Endothelial cell of umbilical vein (primary cell): ENCODE results near the gene PDS5B. TPM values are rescaled to one million over a fixed set of nuclear protein-coding genes. Genes with fewer than 3 reads are reported as not detected.

Experiments used
- BruUV-seq: library from RNA; stranded (reverse); fragments of 400-500 nt; replicated peaks from 2 replicates; lab custom pipeline; 2021; lab: Mats Ljungman, UMichigan
- CTCF ChIA-PET: fragments of 300-600, 350-600 bp; sonication (Branson Sonifier 250); formaldehyde crosslinking; loops from one replicate; lab custom pipeline; 2021; ENCODE audit warnings: antibody characterized with exemption, inconsistent platforms; lab: Charles Lee
- POLR2A ChIA-PET: fragments of 300-600, 350-600 bp; sonication (Branson Sonifier 250); formaldehyde crosslinking; loops from one replicate; lab custom pipeline; 2021; ENCODE audit warnings: antibody characterized with exemption, inconsistent platforms; lab: Charles Lee
- DNase-seq: peaks from one replicate; pipeline ENCODE4 v3.0.0-alpha.2; 2011; ENCODE audit warnings: low read depth, low spot score
- FAIRE-seq: peaks from 2 replicates; lab custom pipeline; 2011; peaks lifted over from hg19 to GRCh38; lab: Jason Lieb, UNC
- H2AFZ ChIP-seq: 2 replicates; pipeline ENCODE4 v1.6.0; 2012; ENCODE audit warnings: low read depth, low read length, control low read depth, inconsistent platforms
- H3K27ac ChIP-seq: 2 replicates; pipeline ENCODE4 v1.5.1; 2011; ENCODE audit warnings: low read depth, mild to moderate bottlenecking, control low read depth, low read length, moderate library complexity; ENCODE audit not compliant: insufficient read depth
- H3K27me3 ChIP-seq, 2 experiments: 2 replicates each; pipeline versions ENCODE4 v1.6.0 to v1.6.1; 2011; ENCODE audit warnings: low read length in 2 of 2, mixed read lengths in 1 of 2; ENCODE audit not compliant: control insufficient read depth in 2 of 2, insufficient read depth in 2 of 2
- H3K36me3 ChIP-seq, 2 experiments: 2 replicates in 1 of 2; 3 replicates in 1 of 2; pipeline ENCODE4 v1.5.1; 2011; ENCODE audit warnings: low read length in 2 of 2, mild to moderate bottlenecking in 1 of 2, moderate library complexity in 1 of 2; ENCODE audit not compliant: control insufficient read depth in 2 of 2, insufficient read depth in 2 of 2; ENCODE audit errors: extremely low read depth in 1 of 2
- H3K4me1 ChIP-seq: 3 replicates; pipeline ENCODE4 v1.5.1; 2011; ENCODE audit warnings: mild to moderate bottlenecking, low read length; ENCODE audit not compliant: control insufficient read depth, insufficient read depth; ENCODE audit errors: extremely low read depth
- H3K4me2 ChIP-seq: 2 replicates; pipeline ENCODE4 v1.6.1; 2011; ENCODE audit warnings: low read length, control low read depth, mixed read lengths; ENCODE audit not compliant: insufficient read depth
- H3K4me3 ChIP-seq, 3 experiments: fragments of 200-600 bp in 1 of 3; sonication (generic), shearing (Covaris generic) in 1 of 3; replicated peaks in 1 of 3; 2 replicates each; pipeline ENCODE4 v1.5.1; 2011 to 2016; ENCODE audit warnings: control low read depth in 3 of 3, low read length in 3 of 3, mild to moderate bottlenecking in 2 of 3, inconsistent platforms in 1 of 3, low read depth in 1 of 3, moderate library complexity in 1 of 3; ENCODE audit not compliant: insufficient read depth in 1 of 3
- H3K79me2 ChIP-seq: 2 replicates; pipeline ENCODE4 v1.6.0; 2012; ENCODE audit warnings: low read length, inconsistent platforms; ENCODE audit not compliant: control insufficient read depth, insufficient read depth
- H3K9ac ChIP-seq: replicated peaks from 2 replicates; pipeline ENCODE3; 2011; ENCODE audit warnings: low read length, control low read depth; ENCODE audit not compliant: insufficient read depth; ENCODE audit errors: extremely low read depth
- H3K9me1 ChIP-seq: replicated peaks from 3 replicates; pipeline ENCODE4 v1.6.0; 2011; ENCODE audit warnings: mild to moderate bottlenecking, low read length; ENCODE audit not compliant: control insufficient read depth, insufficient read depth; ENCODE audit errors: extremely low read depth
- H3K9me3 ChIP-seq: replicated peaks from 2 replicates; pipeline ENCODE4 v1.5.1; 2012; ENCODE audit warnings: low read length, inconsistent platforms; ENCODE audit not compliant: control insufficient read depth, insufficient read depth
- H4K20me1 ChIP-seq: replicated peaks from 2 replicates; pipeline ENCODE3; 2011; ENCODE audit warnings: mild to moderate bottlenecking, low read length; ENCODE audit not compliant: control insufficient read depth, insufficient read depth; ENCODE audit errors: extremely low read depth
- EZH2 ChIP-seq: IDR thresholded peaks from 2 replicates; pipeline ENCODE4 v1.6.1; 2012; ENCODE audit warnings: borderline replicate concordance, low read depth, mild to moderate bottlenecking, moderate library complexity, low read length, inconsistent platforms; ENCODE audit not compliant: severe bottlenecking
- FOS ChIP-seq: IDR thresholded peaks from 2 replicates; pipeline ENCODE4 v1.6.1; 2011; ENCODE audit warnings: mild to moderate bottlenecking, low read length, moderate library complexity, borderline replicate concordance; ENCODE audit not compliant: insufficient read depth
- GATA2 ChIP-seq: IDR thresholded peaks from 2 replicates; pipeline ENCODE4 v1.7.0; 2011; ENCODE audit warnings: low read depth, mild to moderate bottlenecking, moderate library complexity, mixed read lengths, low read length; ENCODE audit not compliant: insufficient read length, insufficient read depth
- JUN ChIP-seq: IDR thresholded peaks from 2 replicates; pipeline ENCODE4 v1.6.1; 2011; ENCODE audit warnings: borderline replicate concordance, low read depth; ENCODE audit not compliant: insufficient read length, insufficient read depth
- MYC ChIP-seq: IDR thresholded peaks from one replicate; pipeline ENCODE4 v1.6.1; 2011; ENCODE audit warnings: mild to moderate bottlenecking, low read depth, low read length
- POLR2A ChIP-seq: IDR thresholded peaks from 2 replicates; pipeline ENCODE4 v1.6.1; 2012; ENCODE audit warnings: low read depth, mild to moderate bottlenecking, control low read depth, low read length
- POLR2AphosphoS5 ChIP-seq: IDR thresholded peaks from 2 replicates; pipeline ENCODE4 v1.6.1; 2012; ENCODE audit warnings: low read depth, mild to moderate bottlenecking, control low read depth, low read length, moderate library complexity; ENCODE audit not compliant: insufficient read depth
- dilution Hi-C: fragments of 300-500 bp; cut with MboI; formaldehyde crosslinking; loops from one replicate; pipeline ENCODE4 v1.15.0; 2019; ENCODE audit warnings: low sequenced_read_pairs; ENCODE audit not compliant: extremely low pct_ligation_motif_present
- intact Hi-C: fragments of 100-400 bp; cut with micrococcal nuclease; formaldehyde crosslinking; loops from one replicate; pipeline ENCODE4 v1.10.0; 2022
- polyA plus RNA-seq, 4 experiments: library from polyadenylated mRNA; depleted of rRNA in 3 of 4; stranded (reverse) in 3 of 4; unstranded in 1 of 4; fragments of >200 nt; gene quantifications; 2 replicates each; pipeline versions ENCODE4 v1.2.1 to v1.2.3, GENCODE V29; 2011 to 2012; ENCODE audit warnings: missing spikeins in 1 of 4
- total RNA-seq: library from RNA; stranded (reverse); gene quantifications from 2 replicates; pipeline ENCODE4 v1.2.3, GENCODE V29; 2021
- TF ChIP-seq, protein P1 (sequence below): IDR thresholded peaks from 2 replicates; pipeline ENCODE4 v1.6.1; 2011; ENCODE audit not compliant: insufficient read depth, insufficient read length
- TF ChIP-seq, protein P2 (sequence below), 2 donors: IDR thresholded peaks; 1 replicate in 1 of 2; 2 replicates in 1 of 2; pipeline ENCODE4 v1.5.1; 2011; ENCODE audit warnings: low read length in 2 of 2, mild to moderate bottlenecking in 2 of 2, moderate library complexity in 2 of 2, control low read depth in 1 of 2, inconsistent platforms in 1 of 2, low read depth in 1 of 2; ENCODE audit not compliant: insufficient read depth in 1 of 2; ENCODE audit errors: extremely low read depth in 1 of 2

Gene PDS5B
- total and polyA plus RNA-seq, 2 donors (not counting 3 experiments of a cell fraction or from before 2014, with no cell fraction given): 3.9 to 40.3 TPM

DNA sequence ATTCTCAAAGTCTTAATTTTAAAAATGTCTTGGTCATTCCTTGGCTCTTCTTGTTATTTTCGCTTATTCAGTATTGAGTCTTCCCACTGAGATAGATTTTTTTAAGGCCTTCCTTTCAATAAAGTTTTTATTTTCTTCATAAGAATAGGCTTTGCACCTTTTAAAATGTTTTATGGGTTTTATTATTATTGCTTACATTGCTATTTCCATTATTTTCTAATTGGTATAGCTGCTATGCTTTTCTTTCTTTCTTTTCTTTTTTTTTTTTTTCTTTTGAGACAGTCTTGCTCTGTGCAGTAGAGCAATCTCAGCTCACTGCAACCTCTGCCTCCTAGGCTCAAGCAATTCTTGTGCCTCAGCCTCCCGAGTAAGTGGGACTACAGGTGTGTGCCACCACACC, 195.7 kb downstream of the PDS5B start:
- H3K79me2 ChIP-seq: no peaks in the 10 kb centered on the region
- H3K9me1 ChIP-seq: no peaks in the 10 kb centered on the region
- dilution Hi-C loops (no loop called here), intact Hi-C loops (loop anchor here (10.0 kb wide), 1 partner anchor 197 kb away; the partner anchor contains the start of gene PDS5B)
- no peak overlapping the region for H3K4me3 ChIP-seq
- H2AFZ ChIP-seq: no peak overlapping the region
- BruUV-seq: no TSS peak
- H3K4me2 ChIP-seq: no peak overlapping the region
- ChIA-PET CTCF (no interaction called here), POLR2A (no interaction called here)
- peaks cover 4% of the 10 kb centered on the region for H3K4me1 ChIP-seq
- DNase-seq (no peak), FAIRE-seq (no peak)
- no peak overlapping the region for H3K9ac ChIP-seq
- no peak overlapping the region for H3K27ac ChIP-seq
- H3K9me3 ChIP-seq: no peaks in the 10 kb centered on the region
- H3K27me3 ChIP-seq: no peaks in the 10 kb centered on the region
- no peak for TF ChIP-seq MYC
- TF ChIP-seq, protein P1, sequence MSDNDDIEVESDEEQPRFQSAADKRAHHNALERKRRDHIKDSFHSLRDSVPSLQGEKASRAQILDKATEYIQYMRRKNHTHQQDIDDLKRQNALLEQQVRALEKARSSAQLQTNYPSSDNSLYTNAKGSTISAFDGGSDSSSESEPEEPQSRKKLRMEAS: no peak
- no peak for TF ChIP-seq POLR2AphosphoS5
- no peak for TF ChIP-seq JUN
- TF ChIP-seq POLR2A: no peak
- no peak for TF ChIP-seq GATA2
- no peaks in the 10 kb centered on the region for H4K20me1 ChIP-seq
- no peaks in the 10 kb centered on the region for H3K36me3 ChIP-seq

DNA sequence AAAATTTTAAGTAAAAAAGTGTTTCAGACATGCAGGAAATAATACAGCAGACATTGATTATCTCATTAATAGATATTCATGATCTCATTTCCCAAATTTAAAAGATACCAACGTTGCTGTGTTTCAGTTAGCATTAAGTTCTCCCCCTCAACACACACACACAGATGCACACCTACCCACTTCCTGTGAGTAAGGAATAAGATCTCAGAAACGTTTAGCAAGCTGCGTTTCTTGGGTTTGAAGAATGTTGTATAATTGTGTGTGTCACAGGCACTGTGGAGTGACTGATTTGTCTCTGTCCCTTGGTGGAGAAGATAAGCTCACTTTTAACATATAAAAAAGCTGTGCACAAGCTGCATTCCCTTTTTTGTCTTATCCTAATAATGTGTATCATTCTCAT, 196.8 kb downstream of the PDS5B start:
- CTCF ChIA-PET: interaction anchor here (0.8 to 1.3 kb wide), 2 partner anchors 10 to 873 kb away, joined by 3 read pairs; no protein-coding TSS in a partner anchor
- Histone ChIP-seq H4K20me1 (no peaks in the 10 kb centered on the region), H3K79me2 (no peaks in the 10 kb centered on the region), H3K4me2 (no peak overlapping the region), H2AFZ (no peak overlapping the region), H3K9me3 (no peaks in the 10 kb centered on the region), H3K9me1 (no peaks in the 10 kb centered on the region), H3K4me3 (no peak overlapping the region), H3K27me3 (no peaks in the 10 kb centered on the region), H3K4me1 (no peaks in the 10 kb centered on the region), H3K36me3 (no peaks in the 10 kb centered on the region), H3K27ac (no peak overlapping the region), H3K9ac (no peak overlapping the region)
- FAIRE-seq (peak; percentile 18), DNase-seq (no peak)
- dilution Hi-C loops (no loop called here), intact Hi-C loops (loop anchor here (10.0 kb wide), 1 partner anchor 198 kb away; the partner anchor contains the start of gene PDS5B)
- no TSS peak for BruUV-seq
- TF ChIP-seq, protein P1: no peak
- TF ChIP-seq MYC (no peak), POLR2A (no peak), POLR2AphosphoS5 (no peak), JUN (no peak), FOS (no peak), EZH2 (no peak), GATA2 (no peak)
- TF ChIP-seq, protein P2, sequence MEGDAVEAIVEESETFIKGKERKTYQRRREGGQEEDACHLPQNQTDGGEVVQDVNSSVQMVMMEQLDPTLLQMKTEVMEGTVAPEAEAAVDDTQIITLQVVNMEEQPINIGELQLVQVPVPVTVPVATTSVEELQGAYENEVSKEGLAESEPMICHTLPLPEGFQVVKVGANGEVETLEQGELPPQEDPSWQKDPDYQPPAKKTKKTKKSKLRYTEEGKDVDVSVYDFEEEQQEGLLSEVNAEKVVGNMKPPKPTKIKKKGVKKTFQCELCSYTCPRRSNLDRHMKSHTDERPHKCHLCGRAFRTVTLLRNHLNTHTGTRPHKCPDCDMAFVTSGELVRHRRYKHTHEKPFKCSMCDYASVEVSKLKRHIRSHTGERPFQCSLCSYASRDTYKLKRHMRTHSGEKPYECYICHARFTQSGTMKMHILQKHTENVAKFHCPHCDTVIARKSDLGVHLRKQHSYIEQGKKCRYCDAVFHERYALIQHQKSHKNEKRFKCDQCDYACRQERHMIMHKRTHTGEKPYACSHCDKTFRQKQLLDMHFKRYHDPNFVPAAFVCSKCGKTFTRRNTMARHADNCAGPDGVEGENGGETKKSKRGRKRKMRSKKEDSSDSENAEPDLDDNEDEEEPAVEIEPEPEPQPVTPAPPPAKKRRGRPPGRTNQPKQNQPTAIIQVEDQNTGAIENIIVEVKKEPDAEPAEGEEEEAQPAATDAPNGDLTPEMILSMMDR (IDR thresholded peaks at IDR 0.05; ENCODE audit: extremely low read depth in 1 of 2, insufficient read depth in 1 of 2, low read depth in 1 of 2, low read length in 2 of 2): no peak
- POLR2A ChIA-PET: no interaction called here
